Fibroblast of villous mesenchyme (primary cell): ENCODE data around the gene SDHAF3. TPM values are rescaled to one million over a fixed set of nuclear protein-coding genes. Genes with fewer than 3 reads are reported as not detected.
A peak's percentile ranks its signal among the peaks of the same experiment; 100 is the strongest.
"Not testable (repeated sequence)": the region's sequence is repeated elsewhere in the genome, so short reads cannot be mapped to it uniquely, and the experiment has no call there.

Experiments used
- DNase-seq: peaks from one replicate; pipeline ENCODE4 v3.0.0-alpha.2; 2010; ENCODE audit warnings: low read depth
- H3K4me3 ChIP-seq: 2 replicates; pipeline ENCODE4 v1.5.1; 2011; ENCODE audit warnings: low read depth, mild to moderate bottlenecking, low read length
- CTCF ChIP-seq: IDR thresholded peaks from 2 replicates; pipeline ENCODE4 v1.5.1; 2012; ENCODE audit warnings: low read depth, mild to moderate bottlenecking, low read length; ENCODE audit not compliant: insufficient read depth
- total RNA-seq: library from RNA; depleted of rRNA; stranded (reverse); fragments of >200 nt; gene quantifications from 2 replicates; pipeline ENCODE4 v1.2.3, GENCODE V29; 2012

Gene SDHAF3
- total RNA-seq, 1 donor, result 10.4 TPM

- peak; percentile 79 for TF ChIP-seq CTCF
- DNase-seq, result peak; percentile 61
- no peak overlapping the region for H3K4me3 ChIP-seq
Observed at GRCh38 chr7:97179454-97180104, 62.1 kb downstream of the SDHAF3 start.

- no peak overlapping the region for H3K4me3 ChIP-seq
Observed at GRCh38 chr7:97187067-97187466, 69.6 kb downstream of the SDHAF3 start.

GRCh38 chr7:97196174-97196573 is 78.7 kb downstream of the SDHAF3 start:
- not testable (repeated sequence) for H3K4me3 ChIP-seq, DNase-seq

More at GRCh38 chr7:97187067-97187466, 69.6 kb downstream of the SDHAF3 start:
- TF ChIP-seq CTCF, result no peak
- DNase-seq, result peak; percentile 36

GRCh38 chr7:97198596-97198995 is 81.1 kb downstream of the SDHAF3 start:
- TF ChIP-seq CTCF, result no peak
- H3K4me3 ChIP-seq, result no peak overlapping the region
- DNase-seq, result no peak

GRCh38 chr7:97200018-97200417 is 82.5 kb downstream of the SDHAF3 start:
- DNase-seq, result no peak

GRCh38 chr7:97203957-97204356 is 86.5 kb downstream of the SDHAF3 start:
- TF ChIP-seq CTCF, result no peak

More at GRCh38 chr7:97200018-97200417, 82.5 kb downstream of the SDHAF3 start:
- H3K4me3 ChIP-seq, result no peak overlapping the region
- TF ChIP-seq CTCF, result no peak

GRCh38 chr7:97204821-97205220 is 87.3 kb downstream of the SDHAF3 start:
- no peak for DNase-seq
- TF ChIP-seq CTCF, result no peak
- no peak overlapping the region for H3K4me3 ChIP-seq

More at GRCh38 chr7:97203957-97204356, 86.5 kb downstream of the SDHAF3 start:
- H3K4me3 ChIP-seq, result no peak overlapping the region
- no peak for DNase-seq
